GM18526 (cell line): ENCODE measurements around the gene RAB3GAP1.

ENCODE experiments used
- POLR2A ChIP-seq: IDR thresholded peaks from 3 replicates; pipeline ENCODE4 v1.6.1; 2011; ENCODE audit not compliant: insufficient read length; ENCODE audit errors: extremely low read depth

Gene RAB3GAP1

GRCh38 chr2:135091681-135092080, 39.6 kb downstream of the RAB3GAP1 start:
- TF ChIP-seq POLR2A, result no peak

DNA sequence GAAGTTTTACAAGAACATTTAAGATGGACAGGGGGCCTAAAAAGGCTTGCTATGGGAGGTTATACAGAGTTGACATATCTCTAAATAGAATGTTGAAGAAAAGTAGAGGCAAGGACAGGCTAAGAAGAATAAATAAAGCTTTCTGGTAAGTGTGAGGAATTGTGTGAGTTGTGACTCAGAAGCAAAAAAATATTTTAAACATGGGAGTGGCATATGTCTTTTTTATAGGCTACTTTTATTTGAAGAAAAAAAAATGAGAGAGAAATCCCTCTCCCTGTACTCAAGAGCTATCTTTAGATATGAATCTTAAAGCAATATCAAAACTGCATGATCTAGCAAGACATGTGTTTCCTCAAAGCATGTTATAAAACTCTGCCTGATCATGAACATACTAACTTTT, 41.1 kb downstream of the RAB3GAP1 start:
- no peak for TF ChIP-seq POLR2A

- TF ChIP-seq POLR2A, result no peak
These were observed 41.7 kb downstream of the RAB3GAP1 start for GRCh38 chr2:135093670-135094330.

GRCh38 chr2:135094508-135094907, 42.4 kb downstream of the RAB3GAP1 start:
- TF ChIP-seq POLR2A, result no peak

DNA sequence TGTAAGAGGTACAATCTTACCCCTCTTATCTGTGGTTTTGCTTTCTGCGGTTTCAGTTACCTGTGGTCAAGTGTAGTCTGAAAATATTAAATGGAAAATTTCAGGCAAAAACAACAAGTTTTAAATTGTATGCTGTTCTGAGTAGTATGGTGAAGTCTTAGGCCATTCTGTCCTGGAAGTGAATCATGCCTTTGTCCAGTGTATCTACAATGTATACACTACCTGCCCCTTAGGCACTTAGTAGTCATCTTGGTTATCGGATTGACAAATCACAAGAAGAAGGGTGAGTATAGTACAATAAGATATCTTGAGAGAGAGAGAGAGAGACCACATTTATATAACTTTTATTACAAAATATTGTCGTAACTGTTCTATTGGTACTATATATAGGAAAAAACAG, 43.5 kb downstream of the RAB3GAP1 start:
- no peak for TF ChIP-seq POLR2A

- no peak for TF ChIP-seq POLR2A
These were observed 44.8 kb downstream of the RAB3GAP1 start for GRCh38 chr2:135096665-135097446.

GRCh38 chr2:135097532-135098231, 45.6 kb downstream of the RAB3GAP1 start:
- no peak for TF ChIP-seq POLR2A

GRCh38 chr2:135099802-135100483, 47.9 kb downstream of the RAB3GAP1 start:
- TF ChIP-seq POLR2A, result no peak

GRCh38 chr2:135103843-135104242, 51.8 kb downstream of the RAB3GAP1 start:
- TF ChIP-seq POLR2A, result no peak

DNA sequence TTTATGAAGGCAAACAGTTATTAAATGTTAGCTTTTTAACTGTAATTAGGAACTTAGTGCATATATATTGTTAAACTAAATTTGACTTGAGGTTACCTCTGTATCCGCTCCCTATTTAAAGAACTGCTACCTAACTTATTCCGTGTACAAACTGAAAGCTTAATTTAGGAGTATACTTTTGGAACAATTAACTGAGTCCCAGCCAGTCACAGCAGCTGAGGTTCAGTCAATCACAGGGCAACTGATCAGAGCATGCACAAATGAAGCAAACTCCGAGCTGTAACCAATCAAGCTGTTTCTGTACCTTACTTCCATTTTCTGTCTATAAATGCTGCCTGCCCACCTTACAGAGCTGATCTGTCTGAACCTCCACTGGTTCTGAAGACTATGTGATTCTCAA, 61.2 kb downstream of the RAB3GAP1 start:
- no peak for TF ChIP-seq POLR2A

GRCh38 chr2:135119582-135119981, 67.5 kb downstream of the RAB3GAP1 start:
- no peak for TF ChIP-seq POLR2A

DNA sequence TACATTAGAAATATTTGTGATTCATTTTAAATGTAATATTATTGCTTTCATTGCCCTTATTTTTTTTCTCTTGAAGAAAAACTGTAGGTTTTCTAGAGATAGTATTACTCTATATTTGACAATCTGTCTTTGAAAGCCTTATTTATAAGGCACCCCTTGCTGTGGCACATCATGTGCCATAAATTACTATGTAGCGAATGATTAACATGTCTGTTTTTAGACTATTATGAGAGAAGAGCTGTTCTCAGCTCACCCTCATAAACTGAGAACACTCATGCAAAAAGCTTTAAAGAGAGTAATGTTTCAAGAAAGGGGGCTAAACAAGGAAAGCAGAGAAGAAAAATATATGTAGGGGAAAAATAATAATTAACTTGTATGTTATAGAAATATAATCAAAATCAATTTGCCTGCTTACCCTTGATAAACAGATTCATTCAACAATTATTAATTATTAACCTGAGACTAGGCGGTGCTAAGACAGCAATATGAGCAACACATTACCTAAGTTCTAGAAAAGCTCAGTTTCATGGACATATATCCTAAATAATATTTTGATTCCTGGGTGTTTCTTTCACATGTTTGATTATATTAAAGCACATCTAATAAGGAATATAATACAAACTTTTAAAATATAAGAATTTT, 69.0 kb downstream of the RAB3GAP1 start:
- no peak for TF ChIP-seq POLR2A

DNA sequence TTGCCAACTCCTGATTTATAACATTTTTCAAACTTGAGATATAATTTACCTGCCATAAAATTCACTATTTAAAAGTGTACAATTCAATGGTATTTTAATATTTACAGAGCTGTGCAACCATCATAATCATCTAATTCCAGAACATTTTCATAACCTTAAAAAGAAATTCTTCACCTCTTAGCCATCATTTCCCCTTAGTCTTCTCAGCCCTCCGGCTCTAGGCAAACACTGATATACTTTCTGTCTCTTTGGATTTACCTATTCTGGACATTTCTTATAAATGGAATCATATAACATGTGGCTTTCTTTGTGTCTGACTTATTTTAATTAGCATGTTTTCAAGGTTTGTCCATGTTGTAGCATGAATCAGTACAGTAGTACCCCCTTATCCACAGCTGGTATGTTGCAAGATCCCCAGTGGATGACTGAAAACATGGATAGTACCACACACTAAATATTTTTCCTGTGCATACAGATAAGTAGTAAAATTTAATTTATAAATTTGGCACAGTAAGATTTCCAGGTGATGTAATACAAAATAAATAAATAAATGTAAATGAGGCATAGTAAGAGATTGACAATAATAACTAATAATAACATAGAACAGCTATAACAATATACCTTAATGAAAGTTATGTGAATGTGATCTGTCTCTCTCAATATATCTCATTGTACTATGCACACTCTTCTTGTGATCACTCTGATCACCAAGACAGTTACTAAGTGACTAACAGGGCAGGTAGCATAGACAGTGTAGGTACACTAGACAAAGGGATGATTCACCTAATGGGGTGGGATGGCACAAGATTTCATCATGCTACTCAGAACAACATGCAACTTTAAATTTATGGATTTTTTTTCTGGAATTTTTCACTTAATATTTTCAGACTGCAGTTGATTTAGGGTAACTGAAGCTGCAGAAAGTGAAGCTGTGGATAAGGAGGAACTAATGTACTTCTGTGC, 73.1 kb downstream of the RAB3GAP1 start:
- TF ChIP-seq POLR2A, result no peak

GRCh38 chr2:135125940-135126339, 73.8 kb downstream of the RAB3GAP1 start:
- TF ChIP-seq POLR2A, result no peak
